CD14-positive monocyte (primary cell): ENCODE results near the gene CEP20. TPM values are rescaled to one million over a fixed set of nuclear protein-coding genes. Genes with fewer than 3 reads are reported as not detected.

Source experiments
- DNase-seq, 3 donors: peaks; one replicate each; pipeline ENCODE4 v3.0.0-alpha.2; 2011 to 2022
- H2AFZ ChIP-seq: 2 replicates; pipeline ENCODE4 v1.6.0; 2012; ENCODE audit warnings: mild to moderate bottlenecking, low read depth, low read length, inconsistent platforms; ENCODE audit not compliant: insufficient read depth, poor library complexity, severe bottlenecking
- H3K27ac ChIP-seq, 2 donors: 1 replicate in 1 of 2; 2 replicates in 1 of 2; pipeline ENCODE4 v1.5.1; 2012 to 2013; ENCODE audit warnings: low read length in 2 of 2, control low read depth in 1 of 2, inconsistent platforms in 1 of 2, low read depth in 1 of 2, mild to moderate bottlenecking in 1 of 2
- H3K27me3 ChIP-seq, 2 donors: one replicate each; pipeline versions ENCODE4 v1.6.0 to v1.6.1; 2011 to 2013; ENCODE audit warnings: low read length in 2 of 2; ENCODE audit not compliant: control insufficient read depth in 2 of 2, insufficient read depth in 2 of 2
- H3K36me3 ChIP-seq, 2 donors: replicated peaks in 1 of 2; 1 replicate in 1 of 2; 2 replicates in 1 of 2; pipeline versions ENCODE4 v1.5.1 to v1.6.1; 2012 to 2013; ENCODE audit warnings: low read length in 2 of 2, control low read depth in 1 of 2, inconsistent platforms in 1 of 2, mild to moderate bottlenecking in 1 of 2; ENCODE audit not compliant: insufficient read depth in 2 of 2, control insufficient read depth in 1 of 2
- H3K4me1 ChIP-seq, 2 donors: 1 replicate in 1 of 2; 2 replicates in 1 of 2; pipeline versions ENCODE4 v1.5.1 to v1.6.1; 2012 to 2013; ENCODE audit warnings: low read length in 2 of 2, control low read depth in 1 of 2, inconsistent platforms in 1 of 2, mild to moderate bottlenecking in 1 of 2, moderate library complexity in 1 of 2; ENCODE audit not compliant: insufficient read depth in 2 of 2, control insufficient read depth in 1 of 2
- H3K4me2 ChIP-seq: replicated peaks from 2 replicates; pipeline ENCODE3; 2012; ENCODE audit warnings: low read length, moderate library complexity, mild to moderate bottlenecking; ENCODE audit not compliant: poor library complexity, severe bottlenecking; ENCODE audit errors: extremely low read depth
- H3K4me3 ChIP-seq, 3 experiments: fragments of 200-600 bp in 1 of 3; sonication (generic) in 1 of 3; replicated peaks in 1 of 3; 1 replicate in 2 of 3; 2 replicates in 1 of 3; pipeline ENCODE4 v1.5.1; 2011 to 2013; ENCODE audit warnings: low read length in 3 of 3, mild to moderate bottlenecking in 3 of 3, control low read depth in 2 of 3, low read depth in 2 of 3, inconsistent platforms in 1 of 3, moderate library complexity in 1 of 3
- H3K79me2 ChIP-seq: 2 replicates; pipeline ENCODE4 v1.6.0; 2012; ENCODE audit warnings: mild to moderate bottlenecking, control low read depth, inconsistent platforms, low read length, moderate library complexity; ENCODE audit not compliant: insufficient read depth
- H3K9ac ChIP-seq: 2 replicates; pipeline ENCODE4 v1.6.0; 2017; ENCODE audit warnings: low read length, mild to moderate bottlenecking; ENCODE audit not compliant: insufficient read depth, poor library complexity, severe bottlenecking
- H3K9me3 ChIP-seq, 2 donors: replicated peaks in 1 of 2; 1 replicate in 1 of 2; 2 replicates in 1 of 2; pipeline versions ENCODE4 v1.5.1 to v1.6.1; 2012 to 2013; ENCODE audit warnings: low read length in 2 of 2, control low read depth in 1 of 2; ENCODE audit not compliant: control insufficient read depth in 1 of 2, insufficient read depth in 1 of 2
- H4K20me1 ChIP-seq: 2 replicates; pipeline ENCODE4 v1.6.0; 2012; ENCODE audit warnings: mild to moderate bottlenecking, low read length, control low read depth, moderate library complexity; ENCODE audit not compliant: insufficient read depth
- H3K27ac Mint-ChIP-seq, 7 donors: one replicate each; pipeline ENCODE4 v1.8.0; 2020; ENCODE audit warnings: mild to moderate bottlenecking in 7 of 7, mixed read lengths in 7 of 7, moderate library complexity in 6 of 7, inconsistent platforms in 2 of 7
- H3K27me3 Mint-ChIP-seq, 3 donors: one replicate each; pipeline ENCODE4 v1.8.0; 2021 to 2022; ENCODE audit warnings: low read depth in 3 of 3, mild to moderate bottlenecking in 3 of 3, mixed read lengths in 3 of 3, moderate library complexity in 3 of 3, inconsistent platforms in 1 of 3
- H3K36me3 Mint-ChIP-seq, 2 donors: one replicate each; pipeline ENCODE4 v1.8.0; 2020; ENCODE audit warnings: mixed read lengths in 2 of 2, inconsistent platforms in 1 of 2, mild to moderate bottlenecking in 1 of 2
- H3K4me1 Mint-ChIP-seq: one replicate; pipeline ENCODE4 v1.8.0; 2020; ENCODE audit warnings: mild to moderate bottlenecking, mixed read lengths
- H3K4me3 Mint-ChIP-seq, 2 donors: one replicate each; pipeline ENCODE4 v1.8.0; 2020; ENCODE audit warnings: mild to moderate bottlenecking in 2 of 2, mixed read lengths in 2 of 2, moderate library complexity in 1 of 2
- H3K9me3 Mint-ChIP-seq, 7 donors: one replicate each; pipeline ENCODE4 v1.8.0; 2020 to 2022; ENCODE audit warnings: mixed read lengths in 7 of 7, mild to moderate bottlenecking in 6 of 7, moderate library complexity in 6 of 7, inconsistent platforms in 2 of 7
- CTCF ChIP-seq: fragments of 200-600 bp; IDR thresholded peaks from one replicate; pipeline ENCODE4 v1.8.0; 2022; ENCODE audit warnings: antibody characterized with exemption, mild to moderate bottlenecking
- WGBS: methylation state at CpG from one replicate; pipeline ENCODE4 v1.1.5; 2013; ENCODE audit warnings: missing lambda C conversion rate; ENCODE audit not compliant: insufficient coverage; 5-methylcytosine and 5-hydroxymethylcytosine counted together
- intact Hi-C, 2 donors: fragments of 100-400 bp; cut with micrococcal nuclease; formaldehyde crosslinking; loops; one replicate each; pipeline versions ENCODE4 v1.15.0 to v1.15.1; 2023
- polyA plus RNA-seq, 3 donors: library from polyadenylated mRNA; depleted of rRNA in 1 of 3; unstranded in 2 of 3; stranded (reverse) in 1 of 3; fragments of 300-500 nt in 2 of 3; fragments of >200 nt in 1 of 3; fragmentation: Illumina TruSeq in 2 of 3; gene quantifications; 1 replicate in 2 of 3; 2 replicates in 1 of 3; pipeline ENCODE4 v1.2.3, GENCODE V29; 2012 to 2021

The CEP20 gene
- polyA plus RNA-seq, 3 donors: 11.6 to 27.3 (median 24.7) TPM

GRCh38 chr16:15822957-15823356 is 65.4 kb downstream of the CEP20 start:
- H3K4me2 ChIP-seq: no peak overlapping the region
- Mint-ChIP-seq H3K4me3 (no peak overlapping the region), H3K36me3 (no peaks in the 10 kb centered on the region), H3K27ac (no peak overlapping the region), H3K27me3 (peaks cover 0 to 4% (median 3%) of the 10 kb centered on the region in 3 donors), H3K4me1 (no peaks in the 10 kb centered on the region), H3K9me3 (peaks cover 0 to 3% (median 0%) of the 10 kb centered on the region in 7 donors)
- H3K9me3 ChIP-seq: no peaks in the 10 kb centered on the region
- no peaks in the 10 kb centered on the region for H3K4me1 ChIP-seq
- no peak overlapping the region for H2AFZ ChIP-seq
- no peak for DNase-seq
- H3K36me3 ChIP-seq: no peaks in the 10 kb centered on the region
- intact Hi-C loops: no loop called here
- H3K79me2 ChIP-seq: no peaks in the 10 kb centered on the region
- no peak overlapping the region for H3K27ac ChIP-seq
- H3K27me3 ChIP-seq: no peaks in the 10 kb centered on the region
- TF ChIP-seq CTCF: no peak
- H3K9ac ChIP-seq: no peak overlapping the region
- 96% methylated on average over 10 of the region's 17 CpGs for WGBS
- no peak overlapping the region for H3K4me3 ChIP-seq
- H4K20me1 ChIP-seq: no peaks in the 10 kb centered on the region

GRCh38 chr16:15820837-15821236 is 67.6 kb downstream of the CEP20 start:
- Histone ChIP-seq H3K4me3 (no peak overlapping the region), H3K27me3 (no peaks in the 10 kb centered on the region), H3K9me3 (peaks cover 0 to 8% of the 10 kb centered on the region in 2 donors), H3K9ac (no peak overlapping the region), H3K27ac (no peak overlapping the region), H3K4me2 (no peak overlapping the region), H2AFZ (no peak overlapping the region), H4K20me1 (no peaks in the 10 kb centered on the region), H3K36me3 (no peaks in the 10 kb centered on the region), H3K79me2 (no peaks in the 10 kb centered on the region), H3K4me1 (no peaks in the 10 kb centered on the region)
- no peak for TF ChIP-seq CTCF
- Mint-ChIP-seq H3K36me3 (no peaks in the 10 kb centered on the region), H3K27ac (no peak overlapping the region), H3K9me3 (peaks cover 7 to 16% (median 10%) of the 10 kb centered on the region in 7 donors), H3K4me3 (no peak overlapping the region), H3K27me3 (peaks cover 0 to 7% (median 0%) of the 10 kb centered on the region in 3 donors), H3K4me1 (no peaks in the 10 kb centered on the region)
- DNase-seq: no peak
- WGBS: 97% methylated on average over 4 of the region's 7 CpGs
- intact Hi-C loops: no loop called here
